M059J (cell line): Measurements from ENCODE around the gene CAMLG. TPM values are rescaled to one million over a fixed set of nuclear protein-coding genes. Genes with fewer than 3 reads are reported as not detected.
"Not testable (repeated sequence)": the region's sequence is repeated elsewhere in the genome, so short reads cannot be mapped to it uniquely, and the experiment has no call there.

ENCODE experiments used
- DNase-seq: peaks from one replicate; pipeline ENCODE4 v3.0.0-alpha.2; 2012; ENCODE audit warnings: low read depth
- total RNA-seq: library from RNA; depleted of rRNA; stranded (reverse); fragments of >200 nt; shearing (Covaris generic); gene quantifications from 2 replicates; pipeline ENCODE4 v1.2.3, GENCODE V29; 2014; rRNA removed

The CAMLG gene
- 18.1 and 25.4 TPM in 2 replicates for total RNA-seq

GRCh38 chr5:134738133-134738962 is at the start of gene CAMLG:
CAMLG (plus strand) TSS chr5:134738548; CDS start chr5:134738621, 73 bp downstream.
- peak; percentile 97 for DNase-seq

- DNase-seq = not testable (repeated sequence)
Measured at GRCh38 chr5:134690144-134690543, 48.2 kb upstream of the CAMLG start.

GRCh38 chr5:134692722-134693121 is 45.6 kb upstream of the CAMLG start:
- DNase-seq = no peak

- no peak for DNase-seq
Measured at GRCh38 chr5:134708301-134708700, 30.0 kb upstream of the CAMLG start.

GRCh38 chr5:134714120-134714519 is 24.2 kb upstream of the CAMLG start:
- DNase-seq = peak; percentile 8

GRCh38 chr5:134714541-134714940 is 23.8 kb upstream of the CAMLG start:
- no peak for DNase-seq

GRCh38 chr5:134715466-134715865 is 22.9 kb upstream of the CAMLG start:
- not testable (repeated sequence) for DNase-seq

- DNase-seq = no peak
Measured at GRCh38 chr5:134724872-134725271, 13.5 kb upstream of the CAMLG start.

GRCh38 chr5:134732819-134733218 is 5.5 kb upstream of the CAMLG start:
- no peak for DNase-seq

- DNase-seq = no peak
Measured at GRCh38 chr5:134735243-134735642, 3.1 kb upstream of the CAMLG start.

- DNase-seq = no peak
Measured at GRCh38 chr5:134736173-134736812, 2.1 kb upstream of the CAMLG start.

- peak; percentile 64 for DNase-seq
Measured at GRCh38 chr5:134738963-134739661, 764 bp downstream of the CAMLG start.

- DNase-seq = no peak
Measured at GRCh38 chr5:134741052-134741451, 2.7 kb downstream of the CAMLG start.

- no peak for DNase-seq
Measured at GRCh38 chr5:134742134-134742533, 3.8 kb downstream of the CAMLG start.

- DNase-seq = no peak
Measured at GRCh38 chr5:134749415-134749814, 11.1 kb downstream of the CAMLG start.

GRCh38 chr5:134758176-134758503 is 19.8 kb downstream of the CAMLG start:
- no peak for DNase-seq

GRCh38 chr5:134758504-134759341 is 20.4 kb downstream of the CAMLG start, which contains the start of gene DDX46:
DDX46 (plus strand) TSS chr5:134758779; CDS start chr5:134758939, 160 bp downstream.
- DNase-seq = peak; percentile 91

GRCh38 chr5:134767528-134768291 is 29.4 kb downstream of the CAMLG start:
- DNase-seq = not testable (repeated sequence)

- DNase-seq = peak; percentile 39
Measured at GRCh38 chr5:134769206-134769605, 30.9 kb downstream of the CAMLG start.

- no peak for DNase-seq
Measured at GRCh38 chr5:134772461-134773125, 34.2 kb downstream of the CAMLG start.
